ENCODE data around the gene CHST3. TPM values are rescaled to one million over a fixed set of nuclear protein-coding genes. Genes with fewer than 3 reads are reported as not detected.

The CHST3 gene
- total RNA-seq, 1 donor from 2014 or later, result 26.0 TPM

GRCh38 chr10:71927776-71928592 is 36.2 kb upstream of the CHST3 start:
- no peak for DNase-seq (ENCODE audit: extremely low spot score in 2 of 2)
- intact Hi-C loops (cut with DNase I), result no loop called here
- H3K27ac ChIP-seq, result no peak overlapping the region

GRCh38 chr10:71931295-71931694 is 32.9 kb upstream of the CHST3 start:
- no peak for TF ChIP-seq POLR2AphosphoS5 (IDR thresholded peaks at IDR 0.05; ENCODE audit: insufficient read depth in 1 of 2, low read depth in 1 of 2)
- no peak for TF ChIP-seq CTCF (IDR thresholded peaks at IDR 0.05)
- no peak for TF ChIP-seq POLR2A (IDR thresholded peaks at IDR 0.05)
- intact Hi-C loops (cut with DNase I), result no loop called here

More at GRCh38 chr10:71927776-71928592, 36.2 kb upstream of the CHST3 start:
- Histone ChIP-seq H3K36me3 (no peaks in the 10 kb centered on the region), H3K4me1 (peaks cover 6% of the 10 kb centered on the region), H3K27me3 (no peaks in the 10 kb centered on the region), H3K4me3 (no peak overlapping the region), H3K9me3 (no peaks in the 10 kb centered on the region)
- no peak for TF ChIP-seq POLR2AphosphoS5 (IDR thresholded peaks at IDR 0.05; ENCODE audit: insufficient read depth in 1 of 2, low read depth in 1 of 2)
- TF ChIP-seq CTCF (IDR thresholded peaks at IDR 0.05), result no peak
- TF ChIP-seq POLR2A (IDR thresholded peaks at IDR 0.05), result no peak

GRCh38 chr10:71933651-71934050 is 30.5 kb upstream of the CHST3 start:
- DNase-seq (ENCODE audit: extremely low spot score in 2 of 2), result no peak

More at GRCh38 chr10:71931295-71931694, 32.9 kb upstream of the CHST3 start:
- H3K9me3 ChIP-seq, result no peaks in the 10 kb centered on the region
- no peaks in the 10 kb centered on the region for H3K4me1 ChIP-seq
- no peak overlapping the region for H3K27ac ChIP-seq
- H3K4me3 ChIP-seq, result no peak overlapping the region
- no peaks in the 10 kb centered on the region for H3K27me3 ChIP-seq
- no peak for DNase-seq (ENCODE audit: extremely low spot score in 2 of 2)
- no peaks in the 10 kb centered on the region for H3K36me3 ChIP-seq

GRCh38 chr10:71938211-71938610 is 26.0 kb upstream of the CHST3 start:
- intact Hi-C loops (cut with DNase I), result no loop called here
- no peak for DNase-seq (ENCODE audit: extremely low spot score in 2 of 2)
- H3K9me3 ChIP-seq, result no peaks in the 10 kb centered on the region
- H3K27ac ChIP-seq, result no peak overlapping the region
- no peak overlapping the region for H3K4me3 ChIP-seq
- no peaks in the 10 kb centered on the region for H3K27me3 ChIP-seq
- H3K36me3 ChIP-seq, result no peaks in the 10 kb centered on the region
- H3K4me1 ChIP-seq, result no peaks in the 10 kb centered on the region
- TF ChIP-seq POLR2AphosphoS5 (IDR thresholded peaks at IDR 0.05; ENCODE audit: insufficient read depth in 1 of 2, low read depth in 1 of 2) (no peak), CTCF (IDR thresholded peaks at IDR 0.05) (no peak), POLR2A (IDR thresholded peaks at IDR 0.05) (no peak)

More at GRCh38 chr10:71933651-71934050, 30.5 kb upstream of the CHST3 start:
- Histone ChIP-seq H3K27ac (no peak overlapping the region), H3K9me3 (no peaks in the 10 kb centered on the region), H3K4me3 (no peak overlapping the region), H3K4me1 (no peaks in the 10 kb centered on the region), H3K36me3 (no peaks in the 10 kb centered on the region), H3K27me3 (no peaks in the 10 kb centered on the region)
- intact Hi-C loops (cut with DNase I), result no loop called here
- TF ChIP-seq CTCF (IDR thresholded peaks at IDR 0.05), result no peak
- no peak for TF ChIP-seq POLR2A (IDR thresholded peaks at IDR 0.05)
- TF ChIP-seq POLR2AphosphoS5 (IDR thresholded peaks at IDR 0.05; ENCODE audit: insufficient read depth in 1 of 2, low read depth in 1 of 2), result no peak

- Histone ChIP-seq H3K4me3 (no peak overlapping the region), H3K27ac (no peak overlapping the region), H3K4me1 (no peaks in the 10 kb centered on the region), H3K9me3 (no peaks in the 10 kb centered on the region), H3K27me3 (no peaks in the 10 kb centered on the region), H3K36me3 (no peaks in the 10 kb centered on the region)
- no peak for DNase-seq (ENCODE audit: extremely low spot score in 2 of 2)
- intact Hi-C loops (cut with DNase I), result no loop called here
- TF ChIP-seq CTCF (IDR thresholded peaks at IDR 0.05) (no peak), POLR2AphosphoS5 (IDR thresholded peaks at IDR 0.05; ENCODE audit: insufficient read depth in 1 of 2, low read depth in 1 of 2) (no peak), POLR2A (IDR thresholded peaks at IDR 0.05) (no peak)
Measured at GRCh38 chr10:71939304-71939703, 24.9 kb upstream of the CHST3 start.
